ENCODE measurements around the gene RAB6A.

Gene RAB6A

DNA sequence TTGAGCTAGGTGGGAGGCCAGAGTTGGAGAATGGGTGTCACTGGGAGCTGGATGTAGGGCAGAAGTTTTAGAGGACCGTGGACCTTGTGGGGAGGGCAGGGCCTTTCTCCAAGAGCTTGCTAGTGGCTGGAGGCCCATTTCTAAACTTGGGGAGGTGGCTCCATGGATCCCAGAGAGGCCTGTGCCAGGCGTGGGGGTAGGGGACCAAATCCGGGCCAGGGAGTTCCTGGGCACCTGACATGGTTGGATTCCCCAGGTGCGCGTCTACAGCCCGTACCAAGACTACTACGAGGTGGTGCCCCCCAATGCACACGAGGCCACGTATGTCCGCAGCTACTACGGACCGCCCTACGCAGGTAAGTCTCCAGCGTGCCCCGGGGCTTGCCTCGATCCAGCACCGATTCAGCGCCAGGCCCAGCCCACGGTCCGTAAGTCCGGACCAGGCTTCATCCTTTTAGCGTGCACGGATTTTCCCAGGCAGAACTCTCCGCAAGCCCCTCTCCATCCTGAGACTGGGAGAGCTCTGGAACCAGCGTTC lies 100.3 kb downstream of the RAB6A start:
- Mint-ChIP-seq H3K27me3 (no peaks in the 10 kb centered on the region), H3K27ac (no peak overlapping the region), H3K9me3 (no peaks in the 10 kb centered on the region), H3K4me1 (ENCODE audit: low read depth) (peaks cover 8% of the 10 kb centered on the region), H3K4me3 (peak overlapping the region; percentile 40), H3K36me3 (ENCODE audit: low read depth) (no peaks in the 10 kb centered on the region)

DNA sequence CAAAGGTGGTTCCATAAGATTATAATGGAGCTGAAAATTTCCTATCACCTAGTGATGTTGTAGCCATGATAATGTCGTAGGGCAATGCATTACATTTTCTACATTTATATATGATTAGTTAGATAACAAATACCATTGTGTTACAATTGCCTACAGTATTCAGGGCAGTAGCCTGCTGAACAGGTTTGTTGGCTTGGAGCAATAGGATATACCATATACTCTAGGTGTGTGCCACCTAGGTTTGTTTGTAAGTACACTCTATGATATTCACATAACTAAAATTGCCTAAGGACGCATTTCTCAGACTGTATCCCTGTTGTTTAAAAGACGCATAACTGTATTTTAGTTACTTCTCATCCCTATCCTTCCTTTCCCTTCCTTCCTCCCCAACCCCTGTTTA lies 100.9 kb downstream of the RAB6A start:
- Mint-ChIP-seq H3K4me3 (no peak overlapping the region), H3K27ac (no peak overlapping the region), H3K4me1 (ENCODE audit: low read depth) (peaks cover 8% of the 10 kb centered on the region), H3K27me3 (no peaks in the 10 kb centered on the region), H3K36me3 (ENCODE audit: low read depth) (no peaks in the 10 kb centered on the region), H3K9me3 (no peaks in the 10 kb centered on the region)

DNA sequence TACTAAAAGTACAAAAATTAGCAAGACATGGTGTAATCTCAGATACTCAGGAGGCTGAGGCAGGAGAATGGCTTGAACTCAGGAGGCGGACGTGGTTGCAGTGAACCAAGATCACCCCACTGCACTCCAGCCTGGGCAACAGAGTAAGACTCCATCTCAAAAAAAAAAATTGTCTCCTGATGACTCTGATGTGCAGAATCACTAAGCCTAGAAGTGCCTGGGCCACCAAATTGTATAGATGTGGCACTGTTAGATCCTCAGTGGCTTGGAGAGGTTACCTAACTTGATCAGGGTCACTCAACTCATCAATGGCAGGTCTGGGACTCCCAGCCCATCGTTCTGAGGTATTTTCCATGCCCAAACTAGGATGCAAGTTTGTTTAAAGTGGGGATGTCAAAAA lies 103.9 kb downstream of the RAB6A start:
- Mint-ChIP-seq H3K36me3 (ENCODE audit: low read depth) (no peaks in the 10 kb centered on the region), H3K9me3 (no peaks in the 10 kb centered on the region), H3K27me3 (no peaks in the 10 kb centered on the region), H3K4me1 (ENCODE audit: low read depth) (peaks cover 8% of the 10 kb centered on the region), H3K27ac (no peak overlapping the region), H3K4me3 (no peak overlapping the region)

DNA sequence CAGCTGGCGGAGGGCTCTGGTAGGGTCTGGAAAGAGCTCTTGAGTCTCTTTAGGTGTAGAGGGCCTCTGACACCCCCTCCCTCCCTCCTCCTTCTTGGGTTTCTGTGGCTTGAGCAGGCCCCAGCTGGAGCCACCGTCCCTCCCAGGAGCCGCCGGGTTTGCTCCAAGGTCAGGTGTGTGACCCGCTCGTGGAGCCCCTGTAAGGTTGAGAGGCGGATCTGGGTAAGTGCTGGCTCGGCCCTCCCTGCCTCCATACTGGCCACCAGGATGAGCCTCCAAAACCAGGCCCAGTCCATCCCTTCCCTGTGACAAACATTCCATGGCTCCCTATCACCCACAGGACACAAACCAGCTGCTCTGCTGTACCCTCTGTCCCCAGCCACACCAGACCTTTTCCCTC lies 105.2 kb downstream of the RAB6A start:
- no peaks in the 10 kb centered on the region for H3K27me3 Mint-ChIP-seq

DNA sequence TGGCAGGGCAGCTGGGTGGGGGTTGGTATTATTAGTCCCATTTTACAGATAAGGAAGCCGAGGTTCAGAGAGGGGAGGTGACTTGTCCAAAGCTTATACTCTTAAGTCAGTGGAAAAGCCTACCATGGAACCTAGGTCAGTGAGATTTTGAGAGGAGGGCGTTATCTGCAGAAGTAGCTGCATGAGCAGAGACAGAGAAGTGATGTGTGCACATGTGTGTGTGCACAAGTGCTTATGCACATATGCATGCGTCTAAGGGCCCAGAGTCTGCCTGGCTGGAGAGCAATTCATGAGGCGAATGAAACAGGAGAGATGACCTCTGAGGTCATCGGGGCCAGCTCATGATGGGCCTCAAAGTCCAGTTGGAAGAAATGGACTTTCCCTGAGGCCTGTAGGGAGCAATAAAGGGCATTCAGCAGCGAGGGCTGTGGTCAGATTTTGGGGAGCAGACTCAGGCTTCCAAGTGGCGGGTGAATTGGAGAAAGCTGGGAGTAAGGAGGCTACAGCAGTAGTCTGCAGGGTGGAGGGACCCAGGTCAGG lies 106.3 kb downstream of the RAB6A start:
- H3K4me1 Mint-ChIP-seq (ENCODE audit: low read depth) = no peaks in the 10 kb centered on the region
- H3K9me3 Mint-ChIP-seq = no peaks in the 10 kb centered on the region
- H3K36me3 Mint-ChIP-seq (ENCODE audit: low read depth) = no peaks in the 10 kb centered on the region
- H3K27ac Mint-ChIP-seq = no peak overlapping the region
- H3K4me3 Mint-ChIP-seq = no peak overlapping the region
- H3K27me3 Mint-ChIP-seq = no peaks in the 10 kb centered on the region

More for the DNA sequence above, 105.2 kb downstream of the RAB6A start:
- Mint-ChIP-seq H3K9me3 (no peaks in the 10 kb centered on the region), H3K27ac (no peak overlapping the region), H3K36me3 (ENCODE audit: low read depth) (no peaks in the 10 kb centered on the region), H3K4me1 (ENCODE audit: low read depth) (no peaks in the 10 kb centered on the region), H3K4me3 (no peak overlapping the region)

DNA sequence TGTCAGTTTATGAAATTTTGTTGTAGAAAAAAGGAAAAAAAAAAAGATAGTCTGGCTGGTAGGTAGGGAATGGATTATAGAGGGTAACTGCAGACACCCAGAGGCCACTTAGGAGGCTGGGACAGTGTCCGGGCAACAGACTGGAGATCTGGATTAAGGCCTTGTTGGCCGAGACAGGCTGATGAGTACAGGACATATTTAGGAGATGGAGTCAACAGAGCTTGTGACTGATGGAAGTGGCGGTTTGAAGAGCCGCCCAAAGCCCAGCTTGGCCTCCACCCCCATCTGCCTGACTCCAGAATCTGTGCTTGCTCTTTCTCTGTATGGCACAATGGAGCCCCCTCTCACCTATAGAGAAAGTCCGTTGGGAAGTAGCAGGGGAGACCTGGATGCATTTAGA lies 106.9 kb downstream of the RAB6A start:
- Mint-ChIP-seq H3K36me3 (ENCODE audit: low read depth) (no peaks in the 10 kb centered on the region), H3K4me3 (no peak overlapping the region), H3K27ac (no peak overlapping the region), H3K27me3 (no peaks in the 10 kb centered on the region), H3K4me1 (ENCODE audit: low read depth) (no peaks in the 10 kb centered on the region), H3K9me3 (no peaks in the 10 kb centered on the region)

DNA sequence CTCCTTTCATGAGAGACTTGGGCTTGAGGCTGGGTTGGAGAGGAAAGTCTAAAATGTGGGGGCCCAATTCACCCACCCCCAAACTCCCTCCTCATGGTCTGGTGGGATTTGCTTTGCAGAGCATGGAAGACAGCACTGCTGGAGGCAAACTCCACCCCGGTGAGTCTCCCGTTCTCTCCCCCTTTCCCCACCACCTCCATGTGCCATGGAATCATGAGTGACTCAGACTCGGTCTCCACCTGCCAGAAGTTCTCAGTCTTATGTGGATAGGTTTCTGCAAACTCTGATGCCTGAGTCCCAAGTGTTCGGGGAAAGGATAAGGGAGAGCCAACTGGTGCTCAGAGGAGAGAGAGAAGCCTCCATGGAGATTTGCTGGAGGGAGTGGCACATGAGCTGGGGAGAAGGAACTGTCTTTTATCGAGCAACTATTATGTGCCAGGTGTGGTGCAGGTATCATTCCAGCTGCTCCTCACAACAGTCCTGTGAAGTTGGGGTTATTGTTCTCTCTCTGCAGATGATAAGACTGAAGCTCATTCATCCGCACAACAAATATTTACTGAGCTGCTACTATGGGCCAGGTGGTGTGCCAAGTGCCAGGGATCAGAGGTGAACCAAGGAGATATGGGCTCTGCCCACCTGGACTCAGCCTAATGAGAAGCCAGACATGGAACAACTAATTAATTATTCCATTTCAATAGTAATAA lies 107.9 kb downstream of the RAB6A start:
- no peak overlapping the region for H3K4me3 Mint-ChIP-seq
- H3K27me3 Mint-ChIP-seq = no peaks in the 10 kb centered on the region
- H3K36me3 Mint-ChIP-seq (ENCODE audit: low read depth) = no peaks in the 10 kb centered on the region
- H3K4me1 Mint-ChIP-seq (ENCODE audit: low read depth) = peaks cover under 1% of the 10 kb centered on the region
- no peaks in the 10 kb centered on the region for H3K9me3 Mint-ChIP-seq
- H3K27ac Mint-ChIP-seq = no peak overlapping the region

DNA sequence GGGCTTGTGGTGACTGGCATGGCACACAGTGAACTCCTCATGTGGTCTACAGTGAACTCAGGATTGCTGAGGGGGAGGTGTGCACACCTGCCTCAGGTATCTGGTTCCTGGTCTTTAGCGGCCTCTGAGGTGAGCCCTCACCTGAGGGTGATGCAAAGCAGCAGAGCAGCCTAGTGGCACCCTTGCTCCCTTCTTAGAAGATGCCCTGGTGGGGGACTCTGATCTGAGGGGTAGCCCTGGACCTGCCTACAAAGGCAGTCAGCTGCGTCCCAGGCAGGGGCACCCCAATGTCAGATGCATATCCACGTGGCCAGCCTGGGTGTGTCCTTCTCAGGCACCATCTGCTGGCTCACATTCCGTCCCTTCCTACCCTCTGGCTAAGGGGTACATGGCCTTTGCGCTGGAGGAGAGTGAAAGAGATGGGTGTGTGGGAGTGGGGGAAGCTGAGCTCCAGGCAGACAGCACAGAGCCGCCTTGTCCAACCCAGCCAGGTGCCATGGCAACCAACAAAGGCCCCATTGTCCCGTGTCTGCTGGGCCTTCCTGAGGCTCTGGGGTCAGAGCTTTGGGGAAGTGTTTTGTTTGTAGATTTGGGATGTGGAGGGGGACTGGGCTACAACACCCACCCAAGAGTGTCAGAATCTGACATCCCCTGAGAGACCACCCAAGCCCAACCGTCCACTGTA lies 108.7 kb downstream of the RAB6A start:
- H3K4me1 Mint-ChIP-seq (ENCODE audit: low read depth) = peaks cover 8% of the 10 kb centered on the region
- H3K4me3 Mint-ChIP-seq = no peak overlapping the region
- H3K36me3 Mint-ChIP-seq (ENCODE audit: low read depth) = no peaks in the 10 kb centered on the region
- H3K27me3 Mint-ChIP-seq = no peaks in the 10 kb centered on the region
- H3K9me3 Mint-ChIP-seq = no peaks in the 10 kb centered on the region
- H3K27ac Mint-ChIP-seq = no peak overlapping the region

DNA sequence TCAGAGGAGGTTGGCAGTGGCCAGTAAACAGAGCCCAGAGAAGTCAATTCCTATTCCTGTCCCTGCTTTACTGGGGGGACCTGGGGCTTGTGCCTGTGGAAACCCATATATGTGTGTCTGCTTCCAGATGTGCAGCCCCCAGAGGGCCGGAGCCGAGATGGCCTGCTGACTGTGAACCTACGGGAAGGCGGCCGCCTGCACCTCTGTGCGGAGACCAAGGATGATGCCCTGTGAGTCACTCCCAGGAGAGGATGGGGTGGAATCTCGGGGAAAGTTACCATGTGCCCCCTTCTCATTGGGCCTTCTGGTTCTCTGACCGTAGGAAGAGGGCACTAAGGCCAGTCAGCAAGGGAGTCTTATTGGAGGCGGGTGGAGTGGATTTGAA lies 109.2 kb downstream of the RAB6A start:
- H3K4me1 Mint-ChIP-seq (ENCODE audit: low read depth) = peaks cover 13% of the 10 kb centered on the region
- H3K36me3 Mint-ChIP-seq (ENCODE audit: low read depth) = no peaks in the 10 kb centered on the region
- H3K27me3 Mint-ChIP-seq = no peaks in the 10 kb centered on the region
- H3K27ac Mint-ChIP-seq = no peak overlapping the region
- H3K4me3 Mint-ChIP-seq = no peak overlapping the region
- H3K9me3 Mint-ChIP-seq = no peaks in the 10 kb centered on the region

DNA sequence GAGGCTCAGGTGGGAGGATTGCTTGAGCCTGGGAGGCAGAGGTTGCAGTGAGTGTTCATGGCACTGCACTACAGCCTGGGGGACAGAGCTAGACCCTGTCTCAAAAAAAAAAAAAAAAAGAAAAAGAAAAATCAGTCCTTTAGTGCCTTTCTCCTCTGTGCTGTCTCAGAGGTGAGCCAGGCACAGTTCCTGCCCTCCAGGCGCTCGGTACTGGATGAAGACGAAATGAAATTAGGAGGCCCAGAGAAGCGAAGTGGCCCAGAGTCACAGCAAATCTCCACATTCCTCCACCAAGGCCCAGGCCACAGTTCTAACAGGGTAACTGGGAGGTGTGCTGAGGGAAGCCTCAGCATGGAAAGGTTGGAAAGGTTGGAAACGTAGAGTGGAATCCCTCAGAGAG lies 109.6 kb downstream of the RAB6A start:
- Mint-ChIP-seq H3K4me1 (ENCODE audit: low read depth) (peaks cover 15% of the 10 kb centered on the region), H3K9me3 (no peaks in the 10 kb centered on the region), H3K27me3 (no peaks in the 10 kb centered on the region), H3K36me3 (ENCODE audit: low read depth) (no peaks in the 10 kb centered on the region), H3K4me3 (no peak overlapping the region), H3K27ac (no peak overlapping the region)

DNA sequence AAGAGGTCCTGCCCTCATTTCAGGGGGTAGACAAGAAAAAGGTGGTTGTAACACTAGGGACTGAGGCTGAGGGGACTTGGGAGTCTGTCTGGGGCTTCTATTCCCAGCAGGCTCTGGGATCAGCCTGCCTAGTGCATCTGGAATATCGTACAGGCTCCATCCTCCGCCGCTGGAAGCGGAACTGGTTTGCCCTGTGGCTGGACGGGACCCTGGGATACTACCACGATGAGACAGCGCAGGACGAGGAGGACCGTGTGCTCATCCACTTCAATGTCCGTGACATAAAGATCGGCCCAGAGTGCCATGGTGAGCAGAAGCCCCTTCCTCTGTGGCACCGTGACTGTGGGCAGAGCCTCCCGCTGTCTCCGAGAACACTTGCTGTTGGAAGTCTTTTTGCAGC lies 110.5 kb downstream of the RAB6A start:
- no peaks in the 10 kb centered on the region for H3K9me3 Mint-ChIP-seq
- no peak overlapping the region for H3K27ac Mint-ChIP-seq
- no peaks in the 10 kb centered on the region for H3K27me3 Mint-ChIP-seq
- no peaks in the 10 kb centered on the region for H3K36me3 Mint-ChIP-seq (ENCODE audit: low read depth)
- no peak overlapping the region for H3K4me3 Mint-ChIP-seq
- H3K4me1 Mint-ChIP-seq (ENCODE audit: low read depth) = peaks cover 15% of the 10 kb centered on the region

DNA sequence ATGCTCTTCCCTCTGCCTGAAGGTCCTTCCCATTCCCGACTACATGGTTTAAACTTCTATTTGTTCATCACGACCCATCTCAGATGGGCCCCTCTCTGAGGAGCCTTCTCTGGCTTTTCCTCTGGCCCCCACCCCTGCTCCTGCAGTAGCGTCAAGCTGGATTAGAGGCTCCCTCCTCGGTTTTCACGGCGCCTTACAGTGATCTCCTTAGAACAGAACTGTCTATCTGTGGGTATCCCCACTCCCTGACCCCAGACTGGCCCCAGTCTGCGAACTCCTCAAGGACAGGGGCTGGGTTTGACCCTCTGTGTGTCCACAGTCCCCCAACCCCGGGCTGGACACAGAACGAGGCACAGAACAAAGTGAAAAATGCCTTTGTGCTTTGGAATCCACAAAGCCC lies 111.7 kb downstream of the RAB6A start:
- H3K4me3 Mint-ChIP-seq = no peak overlapping the region
- H3K27ac Mint-ChIP-seq = no peak overlapping the region
- no peaks in the 10 kb centered on the region for H3K27me3 Mint-ChIP-seq
- H3K9me3 Mint-ChIP-seq = no peaks in the 10 kb centered on the region
- peaks cover 15% of the 10 kb centered on the region for H3K4me1 Mint-ChIP-seq (ENCODE audit: low read depth)
- H3K36me3 Mint-ChIP-seq (ENCODE audit: low read depth) = no peaks in the 10 kb centered on the region

DNA sequence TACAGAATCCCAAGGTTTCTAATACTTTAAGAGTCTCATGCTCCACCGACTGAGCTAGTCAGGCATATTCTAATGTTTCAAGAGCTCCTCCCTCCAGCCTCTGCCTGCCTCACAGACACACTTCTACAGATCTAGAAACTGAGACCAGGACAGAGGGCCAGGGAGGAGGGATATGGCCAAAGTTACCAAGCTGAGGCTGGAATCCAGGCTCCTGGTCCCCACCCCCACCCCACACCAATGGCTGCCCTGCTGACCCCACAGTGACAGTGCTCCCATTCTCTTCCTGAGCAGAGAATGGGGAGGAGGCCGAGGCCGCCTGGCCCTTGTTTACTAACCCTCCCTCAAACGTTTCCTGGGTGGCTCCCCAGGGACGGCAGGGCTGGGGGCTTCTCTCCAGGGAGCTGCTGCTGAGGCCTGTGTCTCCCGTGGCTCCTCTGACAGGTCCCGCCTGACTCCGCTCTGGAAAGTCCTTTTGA lies 112.3 kb downstream of the RAB6A start:
- Mint-ChIP-seq H3K4me3 (no peak overlapping the region), H3K27ac (no peak overlapping the region), H3K4me1 (ENCODE audit: low read depth) (peaks cover 15% of the 10 kb centered on the region), H3K36me3 (ENCODE audit: low read depth) (no peaks in the 10 kb centered on the region), H3K9me3 (no peaks in the 10 kb centered on the region), H3K27me3 (no peaks in the 10 kb centered on the region)

DNA sequence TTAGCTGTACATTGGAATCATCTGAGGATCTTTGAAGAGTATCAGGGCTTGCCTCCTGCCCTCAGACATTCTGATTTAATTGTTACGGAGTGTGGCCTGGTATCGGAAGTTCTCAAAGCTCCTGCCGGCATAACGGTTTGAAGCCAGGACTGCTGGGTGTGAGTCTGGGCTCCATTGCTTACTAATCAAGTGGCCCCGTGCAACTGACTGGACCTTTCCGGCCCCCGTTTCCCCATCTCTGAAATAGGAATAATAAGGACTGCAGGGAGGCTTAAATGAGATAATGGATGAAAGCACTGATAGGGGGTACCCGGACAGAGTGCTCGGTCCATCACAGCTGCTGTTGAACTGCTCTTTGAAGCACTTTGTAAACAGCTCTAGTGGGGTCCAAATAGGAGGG lies 112.8 kb downstream of the RAB6A start:
- no peak overlapping the region for H3K27ac Mint-ChIP-seq
- H3K4me3 Mint-ChIP-seq = no peak overlapping the region

DNA sequence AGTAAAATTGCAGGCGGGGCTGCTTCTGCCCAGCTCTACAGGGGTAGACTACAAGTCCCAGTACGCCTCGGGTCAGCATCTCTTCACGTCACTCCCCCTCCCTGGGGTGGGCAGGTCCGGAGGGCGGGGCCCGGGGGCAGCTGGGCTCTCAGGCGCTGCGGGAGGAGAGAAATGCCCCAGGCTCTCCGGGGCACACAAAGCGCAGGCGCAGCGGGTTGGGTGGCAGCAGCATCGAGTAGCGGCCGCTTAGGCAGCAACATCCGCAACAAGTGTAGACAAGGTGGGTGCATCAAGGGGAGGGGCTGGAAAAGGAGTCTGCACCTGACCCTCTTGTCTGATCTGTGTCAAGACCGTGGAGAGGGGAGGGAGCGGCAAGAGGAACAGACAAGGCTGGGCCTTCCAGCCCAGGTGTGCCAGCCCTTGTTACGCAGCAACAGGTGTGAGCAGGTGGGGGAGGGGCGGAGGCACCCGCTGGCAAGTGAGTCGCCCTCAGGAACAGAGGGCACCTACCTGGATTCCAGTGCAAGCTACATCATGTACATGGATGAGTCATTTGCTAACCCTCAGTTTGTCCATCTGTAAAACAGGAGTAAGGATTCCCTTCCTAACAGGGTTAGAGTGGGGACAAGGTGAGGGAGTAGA lies 113.3 kb downstream of the RAB6A start:
- Mint-ChIP-seq H3K4me1 (ENCODE audit: low read depth) (peaks cover 15% of the 10 kb centered on the region), H3K36me3 (ENCODE audit: low read depth) (no peaks in the 10 kb centered on the region), H3K27ac (no peak overlapping the region), H3K9me3 (no peaks in the 10 kb centered on the region), H3K4me3 (peak overlapping the region; percentile 74), H3K27me3 (no peaks in the 10 kb centered on the region)

More for the DNA sequence above, 112.8 kb downstream of the RAB6A start:
- Mint-ChIP-seq H3K4me1 (ENCODE audit: low read depth) (peaks cover 15% of the 10 kb centered on the region), H3K9me3 (no peaks in the 10 kb centered on the region), H3K27me3 (no peaks in the 10 kb centered on the region), H3K36me3 (ENCODE audit: low read depth) (no peaks in the 10 kb centered on the region)

Data from stimulated activated naive CD8-positive, alpha-beta T cell treated with anti-CD3 and anti-CD28 coated beads, Interleukin-15, Interleukin-2, amounts not matched to agents 100 ng/mL and 50 ng/mL, for 24 hours (primary cell).